H1 (cell line): ENCODE data around the gene HNF4A. TPM values are rescaled to one million over a fixed set of nuclear protein-coding genes. Genes with fewer than 3 reads are reported as not detected.

Experiments used
- CTCF ChIA-PET: fragments of 300-600 bp; sonication (Branson Sonifier 250); formaldehyde crosslinking; loops from one replicate; lab custom pipeline; 2021; ENCODE audit not compliant: partially characterized antibody; lab: Charles Lee
- POLR2A ChIA-PET: fragments of 300-600 bp; sonication (Branson Sonifier 250); formaldehyde crosslinking; loops from one replicate; lab custom pipeline; 2021; ENCODE audit warnings: inconsistent platforms; ENCODE audit not compliant: partially characterized antibody; lab: Charles Lee
- DNase-seq, 2 experiments: peaks; one replicate each; pipeline versions ENCODE4 v3.0.0 to v3.0.0-alpha.2; 2010 to 2022; ENCODE audit warnings: low spot score in 2 of 2, low read depth in 1 of 2, mixed read lengths in 1 of 2
- FAIRE-seq: peaks from 2 replicates; lab custom pipeline; 2011; peaks lifted over from hg19 to GRCh38; lab: Jason Lieb, UNC
- H2AFZ ChIP-seq: 2 replicates; pipeline ENCODE4 v1.8.1; 2012; ENCODE audit warnings: low read length, inconsistent platforms
- H2AK5ac ChIP-seq: 2 replicates; pipeline ENCODE4 v1.6.1; 2013; ENCODE audit warnings: low read depth, low read length
- H2BK120ac ChIP-seq: replicated peaks from 2 replicates; pipeline ENCODE3; 2013; ENCODE audit warnings: low read depth, low read length, inconsistent platforms
- H2BK12ac ChIP-seq: 2 replicates; pipeline ENCODE4 v1.6.1; 2013; ENCODE audit warnings: low read depth, low read length
- H2BK15ac ChIP-seq: 2 replicates; pipeline ENCODE4 v1.6.1; 2013; ENCODE audit warnings: low read length
- H2BK20ac ChIP-seq: 2 replicates; pipeline ENCODE4 v1.6.1; 2013; ENCODE audit warnings: low read length
- H2BK5ac ChIP-seq: 2 replicates; pipeline ENCODE4 v1.6.1; 2013; ENCODE audit warnings: low read depth, low read length
- H3K14ac ChIP-seq: 2 replicates; pipeline ENCODE4 v1.6.1; 2013; ENCODE audit warnings: inconsistent platforms; ENCODE audit not compliant: insufficient read length
- H3K18ac ChIP-seq: 2 replicates; pipeline ENCODE4 v1.6.1; 2013; ENCODE audit warnings: low read length; ENCODE audit errors: extremely low read depth
- H3K23ac ChIP-seq: 2 replicates; pipeline ENCODE4 v1.6.1; 2013; ENCODE audit warnings: inconsistent platforms; ENCODE audit not compliant: insufficient read length
- H3K23me2 ChIP-seq: 2 replicates; pipeline ENCODE4 v1.6.1; 2013; ENCODE audit warnings: low read depth, low read length
- H3K27ac ChIP-seq: 2 replicates; pipeline ENCODE4 v1.6.1; 2011; ENCODE audit warnings: low read depth, low read length, inconsistent platforms
- H3K27me3 ChIP-seq, 4 experiments: replicated peaks in 1 of 4; 1 replicate in 1 of 4; 2 replicates in 3 of 4; pipeline versions ENCODE4 v1.6.1 to v1.8.1; 2011 to 2013; ENCODE audit warnings: low read length in 3 of 4, mild to moderate bottlenecking in 3 of 4, inconsistent platforms in 2 of 4, mixed read lengths in 2 of 4, moderate library complexity in 1 of 4; ENCODE audit not compliant: control insufficient read depth in 3 of 4, insufficient read depth in 3 of 4; ENCODE audit errors: extremely low read depth in 1 of 4
- H3K36me3 ChIP-seq, 4 experiments: 2 replicates each; pipeline versions ENCODE4 v1.6.1 to v1.8.1; 2011 to 2013; ENCODE audit warnings: mild to moderate bottlenecking in 4 of 4, low read length in 3 of 4, moderate library complexity in 2 of 4, control low read depth in 1 of 4, inconsistent platforms in 1 of 4; ENCODE audit not compliant: insufficient read depth in 4 of 4, control insufficient read depth in 2 of 4
- H3K4ac ChIP-seq: replicated peaks from 2 replicates; pipeline ENCODE3; 2013; ENCODE audit warnings: low read length, low read depth, mixed read lengths, inconsistent platforms; ENCODE audit not compliant: insufficient read length
- H3K4me1 ChIP-seq, 4 experiments: replicated peaks in 1 of 4; 1 replicate in 1 of 4; 2 replicates in 3 of 4; pipeline versions ENCODE4 v1.6.1 to v1.8.1; 2011 to 2013; ENCODE audit warnings: low read length in 3 of 4, inconsistent platforms in 2 of 4, mixed read lengths in 1 of 4; ENCODE audit not compliant: insufficient read depth in 4 of 4, control insufficient read depth in 3 of 4
- H3K4me2 ChIP-seq, 2 experiments: 2 replicates each; pipeline versions ENCODE4 v1.6.1 to v1.8.1; 2011 to 2013; ENCODE audit warnings: low read depth in 2 of 2, low read length in 2 of 2, control low read depth in 1 of 2, inconsistent platforms in 1 of 2, mild to moderate bottlenecking in 1 of 2; ENCODE audit not compliant: insufficient read depth in 1 of 2
- H3K4me3 ChIP-seq, 4 experiments: fragments of 200-600, 300-600 bp in 1 of 4; sonication (generic), shearing (Covaris generic), sonication (Bioruptor Twin) in 1 of 4; 2 replicates each; pipeline versions ENCODE4 v1.5.1 to v1.8.1; 2011 to 2016; ENCODE audit warnings: low read length in 4 of 4, low read depth in 3 of 4, control low read depth in 2 of 4, inconsistent platforms in 2 of 4, mild to moderate bottlenecking in 2 of 4, mixed read lengths in 1 of 4, moderate library complexity in 1 of 4; ENCODE audit not compliant: insufficient read depth in 2 of 4; ENCODE audit errors: extremely low read depth in 1 of 4
- H3K56ac ChIP-seq: replicated peaks from 2 replicates; pipeline ENCODE3; 2013; ENCODE audit warnings: low read depth, mild to moderate bottlenecking, mixed read lengths, low read length, inconsistent platforms; ENCODE audit not compliant: insufficient read length
- H3K79me1 ChIP-seq: 2 replicates; pipeline ENCODE4 v1.6.1; 2013; ENCODE audit warnings: low read depth, low read length, control low read depth
- H3K79me2 ChIP-seq, 2 experiments: 2 replicates each; pipeline versions ENCODE4 v1.6.1 to v1.8.1; 2012 to 2013; ENCODE audit warnings: low read length in 2 of 2, mild to moderate bottlenecking in 2 of 2, inconsistent platforms in 1 of 2; ENCODE audit not compliant: insufficient read depth in 2 of 2, control insufficient read depth in 1 of 2
- H3K9ac ChIP-seq, 4 experiments: replicated peaks in 1 of 4; 1 replicate in 1 of 4; 2 replicates in 3 of 4; pipeline versions ENCODE4 v1.6.1 to v1.8.1; 2011 to 2013; ENCODE audit warnings: low read depth in 3 of 4, low read length in 3 of 4, control low read depth in 2 of 4, mild to moderate bottlenecking in 2 of 4, moderate library complexity in 2 of 4, inconsistent platforms in 1 of 4; ENCODE audit errors: extremely low read depth in 1 of 4
- H3K9me3 ChIP-seq, 2 experiments: 2 replicates each; pipeline versions ENCODE4 v1.6.1 to v1.8.1; 2012 to 2013; ENCODE audit warnings: mild to moderate bottlenecking in 2 of 2, moderate library complexity in 2 of 2, control low read depth in 1 of 2, inconsistent platforms in 1 of 2, low read depth in 1 of 2, low read length in 1 of 2, mixed read lengths in 1 of 2; ENCODE audit not compliant: insufficient read depth in 2 of 2
- H4K20me1 ChIP-seq, 2 experiments: replicated peaks in 1 of 2; 2 replicates each; pipeline versions ENCODE3 to v1.8.1; 2011 to 2013; ENCODE audit warnings: inconsistent platforms in 2 of 2, low read length in 2 of 2, mild to moderate bottlenecking in 1 of 2; ENCODE audit not compliant: insufficient read depth in 2 of 2, control insufficient read depth in 1 of 2
- H4K5ac ChIP-seq: 2 replicates; pipeline ENCODE4 v1.6.1; 2013; ENCODE audit warnings: low read length, low read depth, mixed read lengths, inconsistent platforms; ENCODE audit not compliant: insufficient read length
- H4K8ac ChIP-seq: 2 replicates; pipeline ENCODE4 v1.8.0; 2013; ENCODE audit warnings: mild to moderate bottlenecking, moderate library complexity, low read length, inconsistent platforms; ENCODE audit not compliant: insufficient read depth; ENCODE audit errors: extremely low read depth
- H4K91ac ChIP-seq: replicated peaks from 2 replicates; pipeline ENCODE3; 2013; ENCODE audit warnings: low read length, mixed read lengths, inconsistent platforms; ENCODE audit not compliant: insufficient read length
- BACH1 ChIP-seq: IDR thresholded peaks from 2 replicates; pipeline ENCODE4 v1.6.1; 2012; ENCODE audit warnings: low read length, improper control_type of control experiment
- POLR2A ChIP-seq, 2 experiments: IDR thresholded peaks; 1 replicate in 1 of 2; 2 replicates in 1 of 2; pipeline ENCODE4 v1.6.1; 2011; ENCODE audit warnings: low read depth in 2 of 2, low read length in 2 of 2, mild to moderate bottlenecking in 2 of 2; ENCODE audit errors: control extremely low read depth in 1 of 2
- RAD21 ChIP-seq, 2 experiments: IDR thresholded peaks in 1 of 2; conservative IDR thresholded peaks in 1 of 2; 2 replicates each; pipeline ENCODE4 v1.6.1; 2011; ENCODE audit warnings: low read depth in 2 of 2, low read length in 2 of 2, improper control_type of control experiment in 1 of 2, inconsistent platforms in 1 of 2, mild to moderate bottlenecking in 1 of 2, moderate library complexity in 1 of 2
- WGBS, 2 experiments: shearing (Covaris generic) in 1 of 2; methylation state at CpG; one replicate each; pipeline versions ENCODE4 v1.1.6 to v1.1.7; 2013 to 2015; ENCODE audit warnings: low lambda C conversion rate in 2 of 2, mixed read lengths in 2 of 2, inconsistent platforms in 1 of 2, low coverage in 1 of 2, missing lambda C conversion rate in 1 of 2; ENCODE audit not compliant: insufficient replicate concordance in 2 of 2, insufficient coverage in 1 of 2, insufficient read length in 1 of 2; ENCODE audit errors: extremely low coverage in 1 of 2, missing lambda C conversion rate in 1 of 2; 5-methylcytosine and 5-hydroxymethylcytosine counted together
- polyA plus RNA-seq, 7 experiments: library from polyadenylated mRNA; depleted of rRNA in 3 of 7; stranded (reverse) in 5 of 7; unstranded in 2 of 7; fragments of >200 nt in 5 of 7; fragments of 200-250 nt in 2 of 7; gene quantifications; 1 replicate in 5 of 7; 2 replicates in 1 of 7; 4 replicates in 1 of 7; pipeline versions ENCODE4 v1.2.1 to v1.2.3, GENCODE V29; 2011 to 2013; ENCODE audit warnings: missing spikeins in 2 of 7, mixed read lengths in 2 of 7
- total RNA-seq: library from RNA; stranded (reverse); fragmentation: NEBNext Ultra II Directional; extraction: Animal tissue kit (Norgen Biotek cat#: 25700); gene quantifications from 2 replicates; pipeline ENCODE4 v1.2.1, GENCODE V29; 2021

Gene HNF4A
- total and polyA plus RNA-seq, 2 of the 8 experiments (the other 6 are each of a cell fraction or from before 2014, with no cell fraction given): 0.03 TPM; not detected in 1

DNA sequence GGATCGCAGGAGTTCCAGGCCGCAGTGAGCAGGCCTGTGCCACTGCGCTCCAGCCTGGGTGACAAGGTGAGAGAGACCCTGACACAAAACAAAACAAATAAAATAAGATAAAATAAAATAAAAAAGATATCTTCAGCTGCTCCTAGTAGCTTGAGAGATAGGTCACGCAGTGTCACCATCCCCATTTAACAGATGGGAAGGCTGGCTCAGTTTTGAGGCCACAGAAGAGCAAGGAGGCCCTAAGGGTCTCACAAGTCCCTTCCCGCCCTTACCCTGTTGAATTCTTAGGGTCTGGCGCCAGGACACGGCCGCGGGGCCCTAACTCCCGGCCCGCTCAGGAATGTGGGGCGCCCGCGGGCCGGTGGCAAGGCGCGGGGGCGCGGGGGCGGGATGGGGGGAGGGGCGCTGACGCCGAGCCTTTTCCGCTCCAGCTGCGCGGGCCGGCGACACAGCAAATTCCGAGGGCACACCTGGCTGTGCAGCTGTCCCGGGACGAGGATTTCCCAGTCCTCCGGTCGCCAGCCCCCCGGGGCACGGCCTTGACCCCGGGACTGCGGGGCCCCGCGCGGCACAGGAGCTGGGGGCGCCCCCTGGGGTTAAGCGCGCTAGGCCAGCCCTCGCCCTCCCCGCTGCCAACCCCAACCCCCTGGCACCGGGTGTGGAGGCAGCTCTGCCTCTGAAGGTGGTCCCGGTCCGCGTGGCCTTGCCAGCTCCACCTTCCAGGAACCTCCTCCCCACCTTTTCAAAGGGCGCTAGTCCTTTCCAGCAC, 28.9 kb upstream of the HNF4A start:
- H3K36me3 ChIP-seq: no peaks in the 10 kb centered on the region
- H3K14ac ChIP-seq: no peak overlapping the region
- no peaks in the 10 kb centered on the region; a peak in 1 of 7 replicates for H3K27me3 ChIP-seq
- H2BK20ac ChIP-seq: no peak overlapping the region
- no peaks in the 10 kb centered on the region; the same call in 1 of the 2 replicates for H3K23me2 ChIP-seq
- no peaks in the 10 kb centered on the region for H3K79me2 ChIP-seq
- WGBS, 2 experiments: 28% methylated on average over 21 of the region's 50 CpGs; no CpG with 5 or more reads in 1 of the 2 experiments
- peak overlapping the region; percentile 62; the same call in 1 of the 2 replicates for H2AFZ ChIP-seq
- H3K9me3 ChIP-seq: no peaks in the 10 kb centered on the region
- peak overlapping the region; percentile 60; the same call in 1 of the 2 replicates for H2BK5ac ChIP-seq
- H3K9ac ChIP-seq: peak overlapping the region in 2 of 4 experiments; percentile 8 to 25; a peak in 1 of 7 replicates
- H3K4me3 ChIP-seq: peak overlapping the region in 3 of 4 experiments; percentile 7 to 53 (median 29); a peak in 5 of 8 replicates
- DNase-seq: peak in 1 of 2 experiments; percentile 68
- no peak for FAIRE-seq
- no peak overlapping the region for H2AK5ac ChIP-seq
- H3K4ac ChIP-seq: peak overlapping the region; percentile 78
- peak overlapping the region; percentile 39 for H3K56ac ChIP-seq
- no peaks in the 10 kb centered on the region for H4K20me1 ChIP-seq
- H2BK12ac ChIP-seq: peak overlapping the region; percentile 90; the same call in 1 of the 2 replicates
- 0 out of 2 replicates have a peak overlapping the region, but pooled peaks have one; percentile 46 for H2BK15ac ChIP-seq
- H3K23ac ChIP-seq: no peak overlapping the region
- no peak overlapping the region for H3K27ac ChIP-seq
- peak overlapping the region; percentile 54 for H2BK120ac ChIP-seq
- peak overlapping the region; percentile 86 for H4K8ac ChIP-seq
- H3K4me1 ChIP-seq: peaks cover 0 to 10% (median 4%) of the 10 kb centered on the region in 4 experiments; a peak in 6 of 7 replicates
- peak overlapping the region; percentile 76 for H4K5ac ChIP-seq
- H3K4me2 ChIP-seq: peak overlapping the region; percentile 20 to 69; a peak in 3 of 4 replicates
- ChIA-PET POLR2A (interaction anchor here (1.8 to 4.0 kb wide), 2 partner anchors 15 to 116 kb away, joined by 3 to 14 read pairs; partner anchors contain the start of genes FITM2 and OSER1), CTCF (interaction anchor here (0.8 to 4.9 kb wide), 8 partner anchors 9 to 276 kb away, joined by 3 to 40 read pairs (median 3); partner anchors contain the start of gene FITM2)
- no peak overlapping the region for H4K91ac ChIP-seq
- H3K18ac ChIP-seq: peak overlapping the region; percentile 90
- H3K79me1 ChIP-seq: no peaks in the 10 kb centered on the region
- TF ChIP-seq BACH1 (no peak), POLR2A (IDR thresholded peaks at IDR 0.05; ENCODE audit: control extremely low read depth in 1 of 2, low read depth in 2 of 2, low read length in 2 of 2) (0 out of 3 replicates have a peak, but pooled peaks of 1 of the 2 experiments have one; percentile 32), RAD21 (IDR thresholded peaks at IDR 0.05 in 1 of 2, conservative IDR thresholded peaks at IDR 0.05 in 1 of 2; ENCODE audit: low read depth in 2 of 2, low read length in 2 of 2) (no peak)
